Caco-2 (cell line): ENCODE measurements around the gene ARHGAP15. TPM values are rescaled to one million over a fixed set of nuclear protein-coding genes. Genes with fewer than 3 reads are reported as not detected.

Source experiments
- BruUV-seq: library from RNA; stranded (reverse); fragments of 400-500 nt; replicated peaks from 2 replicates; lab custom pipeline; 2021; lab: Mats Ljungman, UMichigan
- CTCF ChIA-PET: fragments of 300-600 bp; sonication (Branson Sonifier 250); formaldehyde crosslinking; loops from one replicate; lab custom pipeline; 2022; ENCODE audit warnings: antibody characterized with exemption; lab: Charles Lee
- POLR2A ChIA-PET: fragments of 300-600 bp; sonication (Branson Sonifier 250); formaldehyde crosslinking; loops from one replicate; lab custom pipeline; 2022; ENCODE audit warnings: antibody characterized with exemption; lab: Charles Lee
- DNase-seq, 2 experiments: peaks; one replicate each; pipeline versions ENCODE4 v3.0.0 to v3.0.0-alpha.2; 2020 to 2022
- H3K27me3 ChIP-seq: replicated peaks from 2 replicates; pipeline ENCODE4 v1.6.0; 2011; ENCODE audit warnings: low read length; ENCODE audit not compliant: control insufficient read depth, insufficient read depth
- H3K36me3 ChIP-seq: 2 replicates; pipeline ENCODE4 v1.5.1; 2011; ENCODE audit warnings: low read length; ENCODE audit not compliant: control insufficient read depth, insufficient read depth
- H3K4me1 ChIP-seq: fragments of 250-450 bp; sonication (Bioruptor Pico); 2 replicates; pipeline ENCODE4 v1.5.1; 2020; ENCODE audit warnings: mild to moderate bottlenecking
- H3K4me3 ChIP-seq: 2 replicates; pipeline ENCODE4 v1.5.1; 2011; ENCODE audit warnings: low read depth, mild to moderate bottlenecking, control low read depth, low read length
- H3K9me3 ChIP-seq: fragments of 250-450 bp; sonication (Bioruptor Pico); 2 replicates; pipeline ENCODE4 v1.5.1; 2020; ENCODE audit warnings: mild to moderate bottlenecking, moderate library complexity
- H3K27ac Mint-ChIP-seq: one replicate; pipeline ENCODE4 v1.8.0; 2022; ENCODE audit warnings: mixed read lengths; ENCODE audit not compliant: unreplicated experiment
- H3K27me3 Mint-ChIP-seq: one replicate; pipeline ENCODE4 v1.8.0; 2022; ENCODE audit warnings: mixed read lengths; ENCODE audit not compliant: insufficient read depth, unreplicated experiment
- H3K36me3 Mint-ChIP-seq: one replicate; pipeline ENCODE4 v1.8.0; 2022; ENCODE audit warnings: mild to moderate bottlenecking, mixed read lengths; ENCODE audit not compliant: insufficient read depth, unreplicated experiment
- H3K4me1 Mint-ChIP-seq: one replicate; pipeline ENCODE4 v1.8.0; 2022; ENCODE audit warnings: low read depth, mixed read lengths; ENCODE audit not compliant: unreplicated experiment
- H3K4me3 Mint-ChIP-seq: one replicate; pipeline ENCODE4 v1.8.0; 2022; ENCODE audit warnings: mild to moderate bottlenecking, moderate library complexity, mixed read lengths; ENCODE audit not compliant: unreplicated experiment
- H3K9me3 Mint-ChIP-seq: one replicate; pipeline ENCODE4 v1.8.0; 2022; ENCODE audit warnings: mixed read lengths; ENCODE audit not compliant: unreplicated experiment
- intact Hi-C: fragments of 100-400 bp; cut with micrococcal nuclease; formaldehyde crosslinking; loops from one replicate; pipeline ENCODE4 v1.10.0; 2022; ENCODE audit not compliant: unreplicated experiment
- total RNA-seq: library from RNA; stranded (reverse); gene quantifications from 2 replicates; pipeline ENCODE4 v1.2.3, GENCODE V29; 2022
- TF ChIP-seq, protein P1 (sequence below), 2 experiments: fragments of 200-600 bp in 1 of 2; IDR thresholded peaks; 1 replicate in 1 of 2; 2 replicates in 1 of 2; pipeline versions ENCODE4 v1.5.1 to v1.8.0; 2011 to 2022; ENCODE audit warnings: antibody characterized with exemption in 1 of 2, control low read depth in 1 of 2, inconsistent platforms in 1 of 2, low read depth in 1 of 2, low read length in 1 of 2, mild to moderate bottlenecking in 1 of 2, moderate library complexity in 1 of 2; ENCODE audit not compliant: insufficient read depth in 1 of 2, severe bottlenecking in 1 of 2, unreplicated experiment in 1 of 2

The ARHGAP15 gene
- total RNA-seq, 1 experiment from 2014 or later: not detected

DNA sequence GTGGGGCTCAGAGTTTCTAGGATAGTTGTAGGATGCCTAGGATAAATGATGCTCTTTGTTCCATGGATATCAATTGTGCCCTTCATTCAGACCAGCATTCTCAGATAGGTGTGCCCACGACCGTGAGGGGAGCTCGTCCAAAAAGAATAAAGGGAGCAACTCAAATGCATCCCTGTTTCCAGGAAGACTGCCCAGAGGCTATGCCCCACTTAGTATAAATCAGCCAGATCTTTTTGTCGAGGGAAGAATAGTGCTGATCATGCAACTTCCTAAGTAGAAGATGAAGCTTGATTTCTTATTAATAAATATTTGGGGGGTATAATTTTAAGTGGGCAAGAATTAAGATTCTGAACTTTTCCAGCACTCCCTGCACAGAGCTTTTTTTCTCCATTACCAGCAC, 450.2 kb downstream of the ARHGAP15 start:
- POLR2A ChIA-PET: no interaction called here
- Mint-ChIP-seq H3K27me3 (peaks cover 2% of the 10 kb centered on the region), H3K27ac (no peak overlapping the region), H3K4me3 (no peak overlapping the region), H3K4me1 (no peaks in the 10 kb centered on the region), H3K36me3 (no peaks in the 10 kb centered on the region), H3K9me3 (no peaks in the 10 kb centered on the region)
- intact Hi-C loops: no loop called here
- DNase-seq: no peak
- TF ChIP-seq, protein P1, sequence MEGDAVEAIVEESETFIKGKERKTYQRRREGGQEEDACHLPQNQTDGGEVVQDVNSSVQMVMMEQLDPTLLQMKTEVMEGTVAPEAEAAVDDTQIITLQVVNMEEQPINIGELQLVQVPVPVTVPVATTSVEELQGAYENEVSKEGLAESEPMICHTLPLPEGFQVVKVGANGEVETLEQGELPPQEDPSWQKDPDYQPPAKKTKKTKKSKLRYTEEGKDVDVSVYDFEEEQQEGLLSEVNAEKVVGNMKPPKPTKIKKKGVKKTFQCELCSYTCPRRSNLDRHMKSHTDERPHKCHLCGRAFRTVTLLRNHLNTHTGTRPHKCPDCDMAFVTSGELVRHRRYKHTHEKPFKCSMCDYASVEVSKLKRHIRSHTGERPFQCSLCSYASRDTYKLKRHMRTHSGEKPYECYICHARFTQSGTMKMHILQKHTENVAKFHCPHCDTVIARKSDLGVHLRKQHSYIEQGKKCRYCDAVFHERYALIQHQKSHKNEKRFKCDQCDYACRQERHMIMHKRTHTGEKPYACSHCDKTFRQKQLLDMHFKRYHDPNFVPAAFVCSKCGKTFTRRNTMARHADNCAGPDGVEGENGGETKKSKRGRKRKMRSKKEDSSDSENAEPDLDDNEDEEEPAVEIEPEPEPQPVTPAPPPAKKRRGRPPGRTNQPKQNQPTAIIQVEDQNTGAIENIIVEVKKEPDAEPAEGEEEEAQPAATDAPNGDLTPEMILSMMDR (IDR thresholded peaks at IDR 0.05; ENCODE audit: insufficient read depth in 1 of 2, low read depth in 1 of 2, low read length in 1 of 2, severe bottlenecking in 1 of 2, unreplicated experiment in 1 of 2): no peak
- no peaks in the 10 kb centered on the region for H3K27me3 ChIP-seq
- no peaks in the 10 kb centered on the region for H3K36me3 ChIP-seq
- no peak overlapping the region for H3K4me3 ChIP-seq
- CTCF ChIA-PET: no interaction called here
- H3K9me3 ChIP-seq: no peaks in the 10 kb centered on the region
- no TSS peak for BruUV-seq
- no peaks in the 10 kb centered on the region for H3K4me1 ChIP-seq

DNA sequence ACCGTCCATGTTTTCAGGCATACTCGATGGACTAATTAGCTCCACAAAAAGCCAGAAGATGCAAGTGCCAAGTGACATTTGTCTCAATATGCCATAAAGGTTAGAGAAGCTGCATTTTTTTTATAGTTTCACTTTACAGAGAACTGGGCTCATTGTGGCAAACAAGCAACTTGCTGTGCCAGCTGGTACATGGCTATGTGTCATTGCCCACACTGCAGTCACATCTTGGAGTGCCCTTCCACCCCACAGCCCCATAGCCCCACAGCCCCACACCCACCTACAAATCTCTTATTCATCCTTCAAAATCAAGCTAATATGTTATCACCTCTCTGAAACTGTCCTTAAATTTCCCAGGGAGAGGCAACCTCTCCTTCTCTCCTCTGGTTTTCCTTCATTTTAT, 451.9 kb downstream of the ARHGAP15 start:
- POLR2A ChIA-PET: no interaction called here
- H3K27ac Mint-ChIP-seq: no peak overlapping the region
- CTCF ChIA-PET: no interaction called here
- Histone ChIP-seq H3K4me1 (no peaks in the 10 kb centered on the region), H3K36me3 (no peaks in the 10 kb centered on the region), H3K27me3 (no peaks in the 10 kb centered on the region), H3K4me3 (no peak overlapping the region), H3K9me3 (no peaks in the 10 kb centered on the region)
- H3K9me3 Mint-ChIP-seq: no peaks in the 10 kb centered on the region
- intact Hi-C loops: loop anchor here (10.0 kb wide), 2 partner anchors 254 to 494 kb away; no protein-coding TSS in a partner anchor
- BruUV-seq: no TSS peak
- TF ChIP-seq, protein P1 (IDR thresholded peaks at IDR 0.05; ENCODE audit: insufficient read depth in 1 of 2, low read depth in 1 of 2, low read length in 1 of 2, severe bottlenecking in 1 of 2, unreplicated experiment in 1 of 2): no peak
- H3K4me1 Mint-ChIP-seq: no peaks in the 10 kb centered on the region
- H3K4me3 Mint-ChIP-seq: no peak overlapping the region
- DNase-seq: no peak
- H3K36me3 Mint-ChIP-seq: no peaks in the 10 kb centered on the region
- H3K27me3 Mint-ChIP-seq: peaks cover 2% of the 10 kb centered on the region

DNA sequence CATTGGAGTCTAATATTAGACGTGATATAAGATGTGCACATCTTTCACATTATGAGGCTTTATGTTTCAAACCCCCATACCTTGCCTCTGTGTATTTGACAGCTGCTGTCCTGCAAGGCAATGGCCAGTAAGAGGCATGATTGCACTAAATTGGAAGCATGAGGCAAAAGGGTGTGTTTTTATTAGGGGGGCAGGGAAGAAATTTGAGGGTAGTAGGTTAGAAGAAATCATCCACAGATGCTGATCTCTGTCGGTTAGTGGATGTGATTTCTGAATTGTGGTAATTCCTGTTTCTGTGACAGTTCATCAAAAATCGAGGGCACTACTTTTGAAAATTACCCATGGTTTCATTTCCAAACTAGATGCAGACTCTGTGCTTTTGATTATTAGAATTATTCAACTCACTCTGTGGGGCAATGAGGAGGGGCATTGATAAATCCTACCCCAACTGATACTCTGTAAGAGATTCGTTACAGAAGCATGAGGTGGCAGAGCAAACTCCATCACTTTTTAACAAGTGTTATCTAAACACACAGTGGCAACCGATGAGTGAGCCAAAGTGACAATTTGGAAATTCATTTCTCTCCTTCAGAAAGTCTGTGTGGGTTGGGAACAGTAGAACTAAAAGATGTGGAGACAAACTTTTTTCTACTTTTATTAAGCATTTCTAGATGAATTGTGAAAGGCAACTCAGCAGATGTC, 453.0 kb downstream of the ARHGAP15 start:
- no peak overlapping the region for H3K27ac Mint-ChIP-seq
- no TSS peak for BruUV-seq
- Histone ChIP-seq H3K4me1 (no peaks in the 10 kb centered on the region), H3K36me3 (no peaks in the 10 kb centered on the region), H3K4me3 (no peak overlapping the region), H3K9me3 (no peaks in the 10 kb centered on the region), H3K27me3 (no peaks in the 10 kb centered on the region)
- H3K4me1 Mint-ChIP-seq: no peaks in the 10 kb centered on the region
- no peaks in the 10 kb centered on the region for H3K36me3 Mint-ChIP-seq
- CTCF ChIA-PET: no interaction called here
- TF ChIP-seq, protein P1 (IDR thresholded peaks at IDR 0.05; ENCODE audit: insufficient read depth in 1 of 2, low read depth in 1 of 2, low read length in 1 of 2, severe bottlenecking in 1 of 2, unreplicated experiment in 1 of 2): no peak
- H3K4me3 Mint-ChIP-seq: no peak overlapping the region
- peaks cover 6% of the 10 kb centered on the region for H3K27me3 Mint-ChIP-seq
- intact Hi-C loops: loop anchor here (10.0 kb wide), 2 partner anchors 253 to 493 kb away; no protein-coding TSS in a partner anchor
- DNase-seq: no peak
- POLR2A ChIA-PET: no interaction called here
- no peaks in the 10 kb centered on the region for H3K9me3 Mint-ChIP-seq
